Immature natural killer cell (primary cell): ENCODE data around the gene SERGEF. TPM values are rescaled to one million over a fixed set of nuclear protein-coding genes. Genes with fewer than 3 reads are reported as not detected.

Experiments
- DNase-seq, 3 donors: peaks; one replicate each; pipeline ENCODE4 v3.0.0; 2022; ENCODE audit warnings: mixed read lengths in 1 of 3
- H3K27ac Mint-ChIP-seq, 6 donors: one replicate each; pipeline ENCODE4 v1.8.0; 2020; ENCODE audit warnings: mixed read lengths in 6 of 6, mild to moderate bottlenecking in 5 of 6, inconsistent platforms in 4 of 6, moderate library complexity in 3 of 6
- H3K27me3 Mint-ChIP-seq, 3 donors: one replicate each; pipeline ENCODE4 v1.8.0; 2020 to 2021; ENCODE audit warnings: low read depth in 3 of 3, mild to moderate bottlenecking in 3 of 3, mixed read lengths in 3 of 3, moderate library complexity in 3 of 3, inconsistent platforms in 1 of 3
- H3K36me3 Mint-ChIP-seq, 3 donors: one replicate each; pipeline ENCODE4 v1.8.0; 2020; ENCODE audit warnings: mixed read lengths in 3 of 3, inconsistent platforms in 2 of 3, mild to moderate bottlenecking in 2 of 3
- H3K4me1 Mint-ChIP-seq, 2 donors: one replicate each; pipeline ENCODE4 v1.8.0; 2020; ENCODE audit warnings: inconsistent platforms in 2 of 2, mild to moderate bottlenecking in 2 of 2, mixed read lengths in 2 of 2, moderate library complexity in 1 of 2
- H3K4me3 Mint-ChIP-seq, 5 donors: one replicate each; pipeline ENCODE4 v1.8.0; 2020; ENCODE audit warnings: mild to moderate bottlenecking in 5 of 5, mixed read lengths in 5 of 5, inconsistent platforms in 3 of 5, moderate library complexity in 3 of 5
- H3K9me3 Mint-ChIP-seq, 6 donors: one replicate each; pipeline ENCODE4 v1.8.0; 2020; ENCODE audit warnings: mild to moderate bottlenecking in 6 of 6, mixed read lengths in 6 of 6, inconsistent platforms in 4 of 6, moderate library complexity in 3 of 6
- polyA plus RNA-seq, 3 donors: library from polyadenylated mRNA; unstranded; fragments of 300-500 nt; fragmentation: Illumina TruSeq; gene quantifications; one replicate each; pipeline ENCODE4 v1.2.3, GENCODE V29; 2021

Gene SERGEF
- polyA plus RNA-seq, 3 donors from 2014 or later, result 52.0 to 104 (median 68.3) TPM

GRCh38 chr11:17988465-17988864 lies 24.4 kb downstream of the SERGEF start:
- no peak overlapping the region for H3K27ac Mint-ChIP-seq
- H3K36me3 Mint-ChIP-seq, result peaks cover 24 to 43% (median 27%) of the 10 kb centered on the region in 3 donors
- DNase-seq, result no peak
- no peaks in the 10 kb centered on the region for H3K9me3 Mint-ChIP-seq
- H3K27me3 Mint-ChIP-seq, result no peaks in the 10 kb centered on the region
- H3K4me1 Mint-ChIP-seq, result no peaks in the 10 kb centered on the region
- H3K4me3 Mint-ChIP-seq, result no peak overlapping the region

- Mint-ChIP-seq H3K36me3 (peaks cover 24 to 46% (median 30%) of the 10 kb centered on the region in 3 donors), H3K4me1 (no peaks in the 10 kb centered on the region), H3K27ac (no peak overlapping the region), H3K9me3 (no peaks in the 10 kb centered on the region), H3K4me3 (no peak overlapping the region), H3K27me3 (no peaks in the 10 kb centered on the region)
- no peak for DNase-seq
Observed at GRCh38 chr11:17987826-17988225, 25.0 kb downstream of the SERGEF start.

DNA sequence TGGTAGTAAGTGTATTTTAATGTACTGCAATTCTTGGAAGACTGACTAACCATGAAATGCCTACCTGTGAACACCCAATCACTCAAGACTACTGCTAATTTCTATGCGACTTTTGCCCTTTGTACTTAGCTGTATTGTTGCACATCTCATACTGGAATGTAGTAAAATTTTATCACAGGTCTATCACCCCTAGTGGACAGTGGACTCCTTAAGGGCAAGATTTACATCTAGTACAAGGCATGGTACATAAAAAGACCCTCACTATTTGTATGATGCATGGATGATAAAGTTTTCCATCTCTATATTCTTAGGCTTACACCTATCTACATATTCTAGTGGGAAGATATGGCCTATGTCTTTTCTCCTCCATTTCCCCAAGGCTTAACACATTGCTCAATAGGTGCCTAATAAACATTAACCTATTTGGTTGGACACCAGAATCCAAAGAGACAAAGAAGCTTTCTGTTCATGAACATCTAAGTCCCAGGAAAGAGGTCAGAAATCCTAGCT lies 26.1 kb downstream of the SERGEF start:
- H3K27ac Mint-ChIP-seq, result no peak overlapping the region
- DNase-seq, result no peak
- H3K36me3 Mint-ChIP-seq, result peaks cover 24 to 42% (median 30%) of the 10 kb centered on the region in 3 donors
- H3K4me3 Mint-ChIP-seq, result no peak overlapping the region
- H3K27me3 Mint-ChIP-seq, result no peaks in the 10 kb centered on the region
- H3K9me3 Mint-ChIP-seq, result no peaks in the 10 kb centered on the region
- H3K4me1 Mint-ChIP-seq, result no peaks in the 10 kb centered on the region

- peaks cover 24 to 46% (median 30%) of the 10 kb centered on the region in 3 donors for H3K36me3 Mint-ChIP-seq
- no peak for DNase-seq
- H3K27me3 Mint-ChIP-seq, result no peaks in the 10 kb centered on the region
- no peaks in the 10 kb centered on the region for H3K9me3 Mint-ChIP-seq
- H3K4me1 Mint-ChIP-seq, result no peaks in the 10 kb centered on the region
- H3K4me3 Mint-ChIP-seq, result no peak overlapping the region
- no peak overlapping the region for H3K27ac Mint-ChIP-seq
Observed at GRCh38 chr11:17986007-17986710, 26.7 kb downstream of the SERGEF start.

DNA sequence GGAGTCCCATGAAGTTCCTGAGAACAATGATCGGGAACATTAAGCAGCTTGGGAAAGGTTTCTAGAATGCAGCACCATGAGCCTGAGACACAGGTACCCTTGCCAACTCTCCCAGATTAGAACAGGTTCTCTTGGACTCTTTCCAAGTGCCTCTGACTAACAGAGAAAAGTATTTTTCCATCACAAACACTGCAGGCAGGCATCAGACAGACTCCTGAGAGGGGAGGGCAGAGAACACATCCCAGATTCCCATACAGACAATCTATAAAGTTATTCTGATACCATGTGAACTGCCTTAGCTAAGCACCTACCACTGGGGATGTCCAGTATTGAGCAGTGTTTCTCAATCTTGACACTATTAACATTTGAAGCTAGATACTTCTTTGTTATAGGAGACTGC lies 27.3 kb downstream of the SERGEF start:
- Mint-ChIP-seq H3K9me3 (no peaks in the 10 kb centered on the region), H3K27me3 (no peaks in the 10 kb centered on the region), H3K36me3 (peaks cover 24 to 48% (median 30%) of the 10 kb centered on the region in 3 donors), H3K27ac (no peak overlapping the region), H3K4me1 (no peaks in the 10 kb centered on the region), H3K4me3 (no peak overlapping the region)
- DNase-seq, result no peak

GRCh38 chr11:17983569-17983968 lies 29.3 kb downstream of the SERGEF start:
- Mint-ChIP-seq H3K9me3 (no peaks in the 10 kb centered on the region), H3K4me1 (peaks cover 0 to 7% of the 10 kb centered on the region in 2 donors), H3K36me3 (peaks cover 24 to 48% (median 30%) of the 10 kb centered on the region in 3 donors), H3K4me3 (no peak overlapping the region), H3K27ac (no peak overlapping the region), H3K27me3 (no peaks in the 10 kb centered on the region)
- no peak for DNase-seq

DNA sequence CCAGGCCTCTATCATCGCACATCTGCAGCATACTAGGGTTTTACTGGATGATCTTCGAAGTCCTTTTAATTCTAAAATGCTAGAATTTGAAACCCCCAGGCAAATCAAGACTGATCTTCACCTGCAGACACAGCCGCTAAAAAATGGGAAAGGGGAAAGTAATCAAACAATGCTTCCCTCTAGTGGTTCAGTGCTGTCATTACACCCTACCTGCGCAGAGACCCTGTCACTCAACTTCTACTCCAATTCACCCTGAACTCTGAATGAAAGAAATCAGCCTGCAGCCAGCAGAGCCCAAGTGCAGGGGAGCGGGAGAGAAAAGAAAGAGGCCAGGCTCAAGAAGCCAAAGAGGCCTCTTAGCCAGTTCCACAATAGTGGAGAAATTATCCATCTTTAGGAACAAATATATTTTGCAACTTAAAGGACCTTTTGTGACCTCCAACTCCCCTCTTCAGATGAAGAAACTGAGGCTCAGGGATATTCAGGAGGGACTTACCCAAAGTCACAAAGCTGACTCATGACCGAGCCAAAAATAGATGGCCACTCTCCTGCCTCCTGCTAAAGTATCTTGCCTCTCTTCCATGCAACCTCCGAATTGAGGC lies 33.0 kb downstream of the SERGEF start:
- Mint-ChIP-seq H3K36me3 (peaks cover 14 to 36% (median 29%) of the 10 kb centered on the region in 3 donors), H3K4me3 (no peak overlapping the region), H3K27ac (no peak overlapping the region), H3K9me3 (no peaks in the 10 kb centered on the region), H3K4me1 (peaks cover 0 to 7% of the 10 kb centered on the region in 2 donors), H3K27me3 (no peaks in the 10 kb centered on the region)
- peak; percentile 14 to 31 (median 24) for DNase-seq

DNA sequence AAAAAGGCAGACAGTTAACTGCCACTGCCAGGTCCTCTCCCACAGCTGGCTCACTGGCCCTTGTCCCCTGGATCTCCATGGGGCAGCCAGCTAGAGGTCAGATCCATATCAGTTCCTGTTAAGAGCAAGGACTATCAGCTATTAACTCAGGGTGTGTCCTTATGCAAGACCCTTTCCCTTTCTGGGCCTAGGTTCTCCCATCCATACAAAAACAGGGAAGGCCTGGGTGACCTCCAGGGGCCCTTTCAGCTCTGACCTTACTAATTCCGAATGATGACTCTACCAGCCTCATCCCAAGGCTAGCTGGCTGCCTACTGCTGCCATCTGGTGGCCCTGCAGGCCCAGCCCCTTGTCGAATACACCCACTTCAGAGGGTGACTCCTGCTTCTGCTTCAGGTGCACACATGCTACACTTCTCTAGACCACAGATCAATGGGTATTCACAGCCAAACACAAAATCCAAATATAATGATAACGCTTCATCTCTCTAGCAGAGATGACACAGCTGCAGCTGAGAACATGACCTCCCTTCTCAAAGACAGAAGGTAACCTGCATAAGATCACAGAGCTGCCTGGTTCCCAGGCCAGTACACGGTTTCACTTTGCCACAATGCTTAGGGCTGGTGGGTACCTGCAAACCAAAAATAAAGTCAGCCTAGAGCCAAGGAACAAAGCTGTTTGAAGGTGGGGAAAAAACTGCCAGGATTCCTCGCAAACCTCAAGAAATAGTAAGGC lies 34.1 kb downstream of the SERGEF start:
- H3K4me3 Mint-ChIP-seq, result no peak overlapping the region
- H3K27me3 Mint-ChIP-seq, result peaks cover 0 to 1% (median 0%) of the 10 kb centered on the region in 3 donors
- H3K4me1 Mint-ChIP-seq, result peaks cover 0 to 7% of the 10 kb centered on the region in 2 donors
- H3K27ac Mint-ChIP-seq, result no peak overlapping the region
- H3K36me3 Mint-ChIP-seq, result peaks cover 5 to 29% (median 18%) of the 10 kb centered on the region in 3 donors
- no peak for DNase-seq
- no peaks in the 10 kb centered on the region for H3K9me3 Mint-ChIP-seq

DNA sequence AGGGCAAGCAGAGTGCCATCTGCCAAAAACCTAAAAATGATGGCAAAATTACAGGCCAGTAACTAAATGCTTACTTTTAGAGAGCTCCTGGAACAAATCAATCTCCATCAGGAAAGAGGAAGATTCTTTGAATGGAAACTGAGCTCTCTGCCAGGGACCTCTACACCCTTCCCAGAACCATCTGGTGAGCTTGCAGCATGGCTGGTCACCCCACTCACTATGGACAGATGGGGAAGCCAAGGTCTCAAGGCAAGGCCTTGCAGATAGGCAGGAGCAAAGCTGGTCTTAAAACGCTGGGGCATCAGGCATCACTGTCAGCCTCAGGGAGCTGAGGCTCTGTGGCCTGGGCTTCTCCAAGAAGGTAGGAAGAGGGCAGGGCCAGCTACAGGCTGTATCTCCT lies 36.2 kb downstream of the SERGEF start:
- Mint-ChIP-seq H3K4me1 (peaks cover 0 to 7% of the 10 kb centered on the region in 2 donors), H3K9me3 (no peaks in the 10 kb centered on the region), H3K36me3 (peaks cover 11 to 30% (median 15%) of the 10 kb centered on the region in 3 donors), H3K27me3 (peaks cover 0 to 1% (median 0%) of the 10 kb centered on the region in 3 donors), H3K27ac (no peak overlapping the region), H3K4me3 (no peak overlapping the region)
- DNase-seq, result no peak

- Mint-ChIP-seq H3K36me3 (peaks cover 19 to 37% (median 28%) of the 10 kb centered on the region in 3 donors), H3K4me1 (no peaks in the 10 kb centered on the region), H3K4me3 (no peak overlapping the region), H3K27ac (no peak overlapping the region), H3K27me3 (peaks cover 0 to 1% (median 0%) of the 10 kb centered on the region in 3 donors), H3K9me3 (no peaks in the 10 kb centered on the region)
- no peak for DNase-seq
Observed at GRCh38 chr11:17974246-17974645, 38.6 kb downstream of the SERGEF start.

GRCh38 chr11:17972987-17973386 lies 39.9 kb downstream of the SERGEF start:
- peaks cover 0 to 1% (median 0%) of the 10 kb centered on the region in 3 donors for H3K27me3 Mint-ChIP-seq
- no peak overlapping the region for H3K27ac Mint-ChIP-seq
- no peak overlapping the region for H3K4me3 Mint-ChIP-seq
- H3K9me3 Mint-ChIP-seq, result no peaks in the 10 kb centered on the region
- peaks cover 19 to 38% (median 28%) of the 10 kb centered on the region in 3 donors for H3K36me3 Mint-ChIP-seq
- no peaks in the 10 kb centered on the region for H3K4me1 Mint-ChIP-seq
- no peak for DNase-seq

DNA sequence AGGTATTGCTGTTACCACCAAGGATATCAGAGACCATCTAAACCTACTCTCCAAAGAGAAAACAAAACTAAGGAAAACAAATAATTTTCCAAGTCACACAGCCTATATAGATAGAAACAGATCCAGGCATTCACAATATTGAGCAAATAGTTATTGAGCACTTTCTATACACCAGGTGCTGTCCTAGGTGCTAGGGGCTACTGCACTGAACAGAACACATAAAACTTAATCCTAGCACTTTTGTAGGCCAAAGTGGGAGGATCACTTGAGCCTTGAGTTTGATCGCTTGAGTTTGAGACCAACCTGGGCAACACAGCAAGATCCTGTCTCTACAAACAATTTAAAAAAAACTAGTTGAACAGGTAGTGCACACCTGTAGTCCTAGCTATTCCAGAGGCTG lies 44.6 kb downstream of the SERGEF start:
- Mint-ChIP-seq H3K9me3 (no peaks in the 10 kb centered on the region), H3K4me1 (no peaks in the 10 kb centered on the region), H3K36me3 (peaks cover 15 to 38% (median 23%) of the 10 kb centered on the region in 3 donors), H3K27ac (no peak overlapping the region), H3K27me3 (no peaks in the 10 kb centered on the region), H3K4me3 (no peak overlapping the region)
- no peak for DNase-seq

DNA sequence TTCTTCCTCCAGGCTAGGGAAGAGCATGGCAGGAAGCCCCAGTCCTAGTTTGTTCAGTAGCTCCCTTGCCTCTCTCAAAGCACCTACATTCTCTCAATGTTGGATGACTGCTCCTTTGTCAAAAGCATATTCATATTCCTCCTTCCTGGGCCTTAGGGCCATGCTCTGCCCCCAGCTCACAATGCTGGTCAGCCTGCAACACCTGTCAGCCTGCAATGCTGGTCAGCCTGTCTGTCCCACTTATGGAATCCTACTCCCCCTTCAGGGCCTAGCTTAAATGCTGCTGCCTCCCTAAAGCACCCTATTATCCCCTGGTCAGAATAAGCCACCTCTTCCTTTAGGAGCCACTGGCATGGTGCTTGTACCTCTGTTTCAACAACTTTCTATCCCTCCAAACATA lies 45.2 kb downstream of the SERGEF start:
- Mint-ChIP-seq H3K4me3 (no peak overlapping the region), H3K4me1 (no peaks in the 10 kb centered on the region), H3K9me3 (no peaks in the 10 kb centered on the region), H3K27me3 (no peaks in the 10 kb centered on the region), H3K27ac (no peak overlapping the region), H3K36me3 (peaks cover 13 to 36% (median 22%) of the 10 kb centered on the region in 3 donors)
- no peak for DNase-seq

- peaks cover 38 to 62% (median 48%) of the 10 kb centered on the region in 3 donors for H3K36me3 Mint-ChIP-seq
- no peak for DNase-seq
- H3K9me3 Mint-ChIP-seq, result no peaks in the 10 kb centered on the region
- H3K27ac Mint-ChIP-seq, result no peak overlapping the region
- H3K4me3 Mint-ChIP-seq, result no peak overlapping the region
- no peaks in the 10 kb centered on the region for H3K4me1 Mint-ChIP-seq
- no peaks in the 10 kb centered on the region for H3K27me3 Mint-ChIP-seq
Observed at GRCh38 chr11:17960091-17960490, 52.8 kb downstream of the SERGEF start.
